GM19395 (cell line): ENCODE results near the gene TBPL2.

ENCODE experiments used
- ATAC-seq: cut with Tn5 transposase; IDR thresholded peaks from one replicate; pipeline ENCODE4 v1.9.1; 2021; ENCODE audit warnings: mild to moderate bottlenecking, moderate library complexity; ENCODE audit not compliant: unreplicated experiment

TBPL2 gene

GRCh38 chr14:55372825-55373224, 67.6 kb downstream of the TBPL2 start:
- no peak for ATAC-seq

GRCh38 chr14:55372423-55372822, 68.0 kb downstream of the TBPL2 start:
- no peak for ATAC-seq

GRCh38 chr14:55370883-55371455, 69.4 kb downstream of the TBPL2 start:
- no peak for ATAC-seq

- ATAC-seq, result no peak
These were observed 74.1 kb downstream of the TBPL2 start for GRCh38 chr14:55366271-55366670.
